Erythroblast (primary cell): ENCODE measurements around the gene CAPZA2.
A peak's percentile ranks its signal among the peaks of the same experiment; 100 is the strongest.

Experiments
- DNase-seq, 2 experiments: peaks; one replicate each; lab custom pipeline; 2025; lab: John Stamatoyannopoulos, UW
- GATA1 ChIP-seq: IDR thresholded peaks from 2 replicates; pipeline ENCODE4 v1.6.1; 2011; ENCODE audit warnings: low read depth, mild to moderate bottlenecking, control low read depth, low read length, moderate library complexity
- POLR2A ChIP-seq: IDR thresholded peaks from 2 replicates; pipeline ENCODE4 v1.6.1; 2011; ENCODE audit warnings: mild to moderate bottlenecking, low read length

CAPZA2 gene

GRCh38 chr7:116876664-116877442, 14.5 kb downstream of the CAPZA2 start:
- peak; percentile 94 to 98 for DNase-seq
- TF ChIP-seq GATA1 (peak; percentile 97), POLR2A (peak; percentile 38)

DNA sequence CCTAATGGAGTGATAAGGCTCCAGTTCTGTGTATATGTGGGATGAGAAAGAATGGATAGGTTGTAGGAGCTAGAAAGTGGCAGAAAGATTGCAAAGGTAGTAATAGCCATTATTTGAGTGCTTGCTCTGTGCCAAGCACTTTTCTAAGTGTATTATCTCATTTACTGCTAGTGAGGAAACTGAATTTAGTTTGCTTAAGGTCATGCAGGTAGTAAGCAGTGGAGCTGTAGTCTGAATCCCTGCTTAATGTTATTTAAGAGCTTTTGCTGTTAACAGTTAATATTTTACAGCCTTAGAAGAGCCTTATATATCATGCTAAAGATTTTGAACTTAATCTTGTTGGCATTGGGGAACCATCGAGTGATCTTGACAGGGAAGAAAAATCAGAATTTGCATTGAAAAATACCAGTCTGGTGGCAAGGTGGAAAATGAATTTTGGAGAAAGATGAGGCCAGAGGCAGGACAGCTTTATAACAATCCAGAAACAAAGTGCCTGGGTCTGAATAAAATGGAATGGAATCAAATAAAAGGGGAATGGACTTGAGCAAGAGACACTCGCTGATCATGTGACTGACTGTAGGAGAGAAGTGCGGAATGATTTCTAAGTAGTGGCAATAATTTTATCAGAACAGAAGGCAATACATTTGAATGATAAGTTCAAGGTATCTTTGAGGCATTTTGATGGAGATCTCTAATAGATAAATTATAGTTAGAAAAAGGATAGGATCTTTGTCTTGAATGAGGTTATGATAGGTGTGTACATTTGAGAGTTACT, 15.2 kb downstream of the CAPZA2 start:
- DNase-seq = no peak
- no peak for TF ChIP-seq POLR2A
- TF ChIP-seq GATA1 = no peak

GRCh38 chr7:116884691-116885090, 22.3 kb downstream of the CAPZA2 start:
- no peak for TF ChIP-seq GATA1
- no peak for TF ChIP-seq POLR2A
- DNase-seq = no peak

DNA sequence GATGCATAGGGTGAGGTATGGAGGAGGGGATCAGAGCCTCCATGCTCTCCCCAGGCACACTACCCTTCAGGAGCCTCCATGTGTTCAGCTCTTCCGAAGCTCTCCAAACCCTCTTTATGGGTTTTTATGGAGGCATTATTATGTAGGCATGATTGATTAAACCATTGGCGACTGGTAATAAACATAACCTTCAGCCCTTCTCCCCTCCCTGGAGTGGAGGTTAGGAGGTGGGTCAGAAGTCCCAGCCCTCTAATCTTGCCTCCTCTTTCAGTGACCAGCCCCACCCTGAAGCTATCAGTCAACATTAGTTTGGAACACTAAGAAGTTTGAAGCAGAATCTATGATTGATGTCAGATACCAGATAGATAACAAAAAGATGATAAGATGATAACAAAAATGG, 23.3 kb downstream of the CAPZA2 start:
- peak in 1 of 2 experiments; percentile 12 for DNase-seq
- TF ChIP-seq GATA1 (no peak), POLR2A (no peak)

- TF ChIP-seq GATA1 = no peak
- no peak for TF ChIP-seq POLR2A
- DNase-seq = peak; percentile 18 to 49
Measured at GRCh38 chr7:116886543-116887156, 24.3 kb downstream of the CAPZA2 start.

DNA sequence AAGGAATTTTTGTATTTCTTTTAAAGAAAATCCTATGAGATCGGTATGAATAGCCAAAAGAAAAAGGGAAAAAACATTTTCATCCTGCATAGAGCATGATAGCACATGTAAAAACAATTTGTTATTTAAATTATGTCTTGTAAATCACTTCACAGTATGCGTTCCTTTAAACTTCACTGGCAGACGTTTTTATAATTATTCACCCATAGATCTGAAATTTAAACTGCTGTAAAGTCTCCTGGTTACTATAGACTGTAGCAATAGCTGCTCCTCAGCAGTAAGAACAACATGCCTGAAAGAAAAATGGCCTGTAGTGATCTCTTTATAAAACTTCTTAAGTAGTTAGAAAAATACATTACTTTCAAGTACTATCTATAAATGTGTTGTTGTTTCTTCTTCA, 26.5 kb downstream of the CAPZA2 start:
- no peak for DNase-seq
- TF ChIP-seq GATA1 (no peak), POLR2A (no peak)

- no peak for DNase-seq
- TF ChIP-seq POLR2A = no peak
- TF ChIP-seq GATA1 = no peak
Measured at GRCh38 chr7:116895849-116896248, 33.5 kb downstream of the CAPZA2 start.

DNA sequence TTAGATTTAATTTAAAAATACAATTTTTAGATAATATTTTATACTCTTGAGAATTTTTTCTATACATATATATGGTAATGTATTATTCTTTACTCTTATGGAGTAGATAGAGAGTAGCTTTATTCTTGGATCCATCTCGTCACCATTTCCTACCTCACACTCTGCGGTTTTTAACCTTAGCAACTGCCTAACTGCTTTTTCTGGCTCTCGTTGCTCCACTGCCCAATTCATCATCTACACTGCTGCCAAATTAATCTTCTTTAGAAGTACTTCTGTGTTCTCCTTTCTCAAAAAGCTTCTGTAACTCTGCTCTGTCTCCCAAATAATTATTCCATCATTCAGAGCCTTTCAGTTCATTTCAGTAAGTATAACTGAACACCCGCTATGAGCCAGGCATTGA, 35.3 kb downstream of the CAPZA2 start:
- no peak for DNase-seq
- TF ChIP-seq GATA1 = no peak

DNA sequence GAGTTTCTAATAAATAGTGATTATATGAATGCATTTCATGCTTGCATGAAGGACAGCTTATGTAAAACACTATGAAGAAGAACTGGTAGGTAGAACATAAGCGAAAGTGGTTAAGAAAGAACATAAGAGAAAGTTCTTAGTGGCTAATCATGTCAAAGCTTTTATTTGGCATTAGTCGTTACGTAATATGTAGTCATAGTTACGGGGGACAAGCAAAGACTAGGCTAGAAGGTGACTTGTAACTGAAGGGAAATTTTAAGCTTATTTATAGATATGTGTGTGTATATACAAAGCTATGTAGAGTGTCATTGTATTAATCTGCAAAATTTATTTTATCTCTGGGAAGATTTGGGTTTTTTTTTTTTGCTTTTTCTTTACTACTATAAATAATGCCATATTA, 36.9 kb downstream of the CAPZA2 start:
- peak in 1 of 2 experiments; percentile 15 for DNase-seq
- TF ChIP-seq GATA1 (no peak), POLR2A (no peak)

DNA sequence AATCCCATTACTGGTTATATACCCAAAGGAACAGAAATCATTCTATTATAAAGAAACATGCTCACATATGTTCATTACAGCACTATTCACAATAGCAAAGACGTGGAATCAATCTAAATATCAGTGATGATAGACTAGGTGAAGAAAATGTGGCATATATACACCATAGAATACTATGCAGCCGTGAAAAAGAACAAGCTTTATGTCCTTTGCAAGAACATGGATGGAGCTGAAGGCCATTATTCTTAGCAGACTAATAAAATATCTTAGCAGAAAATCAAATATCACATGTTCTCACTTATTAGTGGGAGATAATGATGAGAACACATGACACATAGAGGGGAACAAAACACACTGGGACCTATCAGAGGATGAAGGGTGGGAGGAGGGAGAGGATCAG, 38.8 kb downstream of the CAPZA2 start:
- DNase-seq = no peak
- TF ChIP-seq GATA1 = no peak
- no peak for TF ChIP-seq POLR2A

DNA sequence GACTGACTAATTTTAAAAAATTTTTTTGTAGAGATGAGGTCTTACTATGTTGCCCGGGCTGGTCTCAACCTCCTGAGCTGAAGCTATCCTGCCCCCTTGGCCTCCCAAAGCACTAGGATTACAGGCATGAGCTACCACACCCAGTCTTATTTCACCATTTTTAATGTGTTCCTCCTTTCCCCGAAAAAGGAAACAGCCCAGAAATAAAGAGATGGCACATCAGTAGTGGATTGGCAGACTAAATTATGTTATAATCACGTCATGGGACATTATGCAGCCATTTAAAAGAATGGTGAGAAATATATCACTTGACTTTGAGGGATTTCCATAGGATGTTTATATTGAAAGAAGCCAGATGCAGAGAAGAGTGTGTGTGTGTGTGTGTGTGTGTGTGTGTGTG, 40.5 kb downstream of the CAPZA2 start:
- no peak for DNase-seq
- TF ChIP-seq POLR2A (no peak), GATA1 (no peak)

GRCh38 chr7:116906391-116906790, 44.0 kb downstream of the CAPZA2 start:
- TF ChIP-seq GATA1 = no peak
- no peak for TF ChIP-seq POLR2A
- DNase-seq = no peak

DNA sequence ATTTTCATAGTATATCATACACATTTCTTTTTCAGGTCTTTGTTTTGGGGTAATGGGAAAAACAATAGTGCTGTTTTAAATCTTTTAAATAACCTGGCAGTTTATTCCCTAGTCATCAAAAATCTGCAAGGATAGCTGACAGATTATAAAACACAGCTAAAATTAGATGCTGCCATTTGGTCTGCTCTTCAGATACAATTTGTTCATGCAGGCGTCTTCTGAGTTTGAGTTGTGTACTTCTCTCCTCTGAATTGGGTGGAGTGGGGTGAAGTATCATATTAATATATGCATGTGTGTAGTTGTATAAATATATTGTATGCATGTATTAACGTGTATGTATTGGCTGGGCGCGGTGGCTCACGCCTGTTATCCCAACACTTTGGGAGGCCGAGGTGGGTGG, 48.0 kb downstream of the CAPZA2 start:
- no peak for DNase-seq
- TF ChIP-seq GATA1 (no peak), POLR2A (no peak)

DNA sequence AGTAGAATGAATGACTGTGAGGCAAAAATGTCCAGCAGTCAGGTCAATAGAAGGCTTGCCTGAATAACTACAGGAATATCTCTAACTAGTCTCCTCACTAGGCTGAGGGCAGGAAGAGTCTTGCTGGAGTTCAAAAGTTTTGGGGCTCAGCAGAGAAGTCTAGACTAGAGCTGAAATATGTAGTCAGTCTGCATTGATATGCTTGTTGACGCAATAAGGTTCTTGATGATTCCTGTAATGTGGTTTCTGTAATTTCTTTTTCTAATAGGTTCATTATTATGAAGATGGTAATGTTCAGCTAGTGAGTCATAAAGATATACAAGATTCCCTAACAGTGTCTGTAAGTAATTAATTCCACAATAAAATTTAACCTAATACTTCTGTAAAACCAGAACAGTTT, 49.4 kb downstream of the CAPZA2 start:
- no peak for DNase-seq
- TF ChIP-seq POLR2A (no peak), GATA1 (no peak)
